Vagina (tissue), 2 donors: Measurements from ENCODE around the gene PDE4D.

Experiments used
- POLR2A ChIP-seq, 2 donors: fragments of 450-650 bp; IDR thresholded peaks; one replicate each; pipeline ENCODE4 v1.6.1; 2017; ENCODE audit warnings: antibody characterized with exemption in 2 of 2, mild to moderate bottlenecking in 2 of 2, moderate library complexity in 2 of 2
- POLR2AphosphoS5 ChIP-seq, 2 donors: sonication (generic); formaldehyde crosslinking; IDR thresholded peaks; one replicate each; pipeline ENCODE4 v1.9.0; 2017; ENCODE audit warnings: antibody characterized with exemption in 2 of 2, mild to moderate bottlenecking in 2 of 2, low read depth in 1 of 2; ENCODE audit not compliant: insufficient read depth in 1 of 2
- TF ChIP-seq, protein P1 (sequence below), 3 experiments: fragments of 450-650 bp in 2 of 3; fragments of 200-600 bp in 1 of 3; sonication (generic) in 1 of 3; IDR thresholded peaks; one replicate each; pipeline ENCODE4 v1.5.1; 2017 to 2019; ENCODE audit warnings: antibody characterized with exemption in 3 of 3, mild to moderate bottlenecking in 2 of 3, moderate library complexity in 2 of 3

DNA sequence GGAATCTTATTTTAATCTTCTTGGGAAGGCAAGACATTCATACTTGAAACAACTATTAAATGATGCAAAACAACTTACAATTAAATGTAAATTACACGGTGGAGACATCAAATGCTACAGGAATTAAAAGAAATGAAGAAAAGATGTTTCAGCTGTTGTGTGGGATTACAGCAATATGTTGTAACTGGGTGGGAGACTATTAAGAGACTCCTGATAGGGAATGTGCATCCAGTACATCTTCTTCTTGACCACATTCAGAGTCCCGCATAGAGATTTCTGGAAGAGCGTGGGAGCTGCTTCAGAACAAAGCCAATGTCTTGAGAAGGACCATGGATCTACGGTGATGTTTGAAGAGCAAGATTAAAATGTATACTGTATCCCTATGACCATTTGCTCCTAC is 199.1 kb downstream of the PDE4D start:
- TF ChIP-seq, protein P1, sequence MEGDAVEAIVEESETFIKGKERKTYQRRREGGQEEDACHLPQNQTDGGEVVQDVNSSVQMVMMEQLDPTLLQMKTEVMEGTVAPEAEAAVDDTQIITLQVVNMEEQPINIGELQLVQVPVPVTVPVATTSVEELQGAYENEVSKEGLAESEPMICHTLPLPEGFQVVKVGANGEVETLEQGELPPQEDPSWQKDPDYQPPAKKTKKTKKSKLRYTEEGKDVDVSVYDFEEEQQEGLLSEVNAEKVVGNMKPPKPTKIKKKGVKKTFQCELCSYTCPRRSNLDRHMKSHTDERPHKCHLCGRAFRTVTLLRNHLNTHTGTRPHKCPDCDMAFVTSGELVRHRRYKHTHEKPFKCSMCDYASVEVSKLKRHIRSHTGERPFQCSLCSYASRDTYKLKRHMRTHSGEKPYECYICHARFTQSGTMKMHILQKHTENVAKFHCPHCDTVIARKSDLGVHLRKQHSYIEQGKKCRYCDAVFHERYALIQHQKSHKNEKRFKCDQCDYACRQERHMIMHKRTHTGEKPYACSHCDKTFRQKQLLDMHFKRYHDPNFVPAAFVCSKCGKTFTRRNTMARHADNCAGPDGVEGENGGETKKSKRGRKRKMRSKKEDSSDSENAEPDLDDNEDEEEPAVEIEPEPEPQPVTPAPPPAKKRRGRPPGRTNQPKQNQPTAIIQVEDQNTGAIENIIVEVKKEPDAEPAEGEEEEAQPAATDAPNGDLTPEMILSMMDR (IDR thresholded peaks at IDR 0.05) = no peak
- TF ChIP-seq POLR2A (IDR thresholded peaks at IDR 0.05) (no peak), POLR2AphosphoS5 (IDR thresholded peaks at IDR 0.05; ENCODE audit: insufficient read depth in 1 of 2, low read depth in 1 of 2) (no peak)
